HepG2 (cell line): ENCODE data around the gene CHCHD3. TPM values are rescaled to one million over a fixed set of nuclear protein-coding genes. Genes with fewer than 3 reads are reported as not detected.

ENCODE experiments used
- NBN ChIP-seq: fragments of 450-650 bp; conservative IDR thresholded peaks from 2 replicates; pipeline ENCODE4 v1.6.1; 2017
- NFKB2 ChIP-seq: sonication (generic); formaldehyde crosslinking; IDR thresholded peaks from 2 replicates; pipeline ENCODE4 v1.4.0; 2020; ENCODE audit warnings: missing genetic modification reagents, borderline replicate concordance
- NR2F6 ChIP-seq, 2 experiments: IDR thresholded peaks; 2 replicates each; pipeline ENCODE4 v1.6.1; 2016; ENCODE audit warnings: antibody characterized with exemption in 1 of 2, mild to moderate bottlenecking in 1 of 2
- RBAK ChIP-seq: sonication (generic); formaldehyde crosslinking; IDR thresholded peaks from 2 replicates; pipeline ENCODE4 v1.5.1; 2020; ENCODE audit warnings: mild to moderate bottlenecking, missing genetic modification reagents
- ZBTB21 ChIP-seq: sonication (generic); formaldehyde crosslinking; IDR thresholded peaks from 2 replicates; pipeline ENCODE4 v1.4.0; 2020; ENCODE audit warnings: missing genetic modification reagents
- ZMAT3 ChIP-seq: sonication (generic); formaldehyde crosslinking; conservative IDR thresholded peaks from 2 replicates; pipeline ENCODE4 v1.7.0; 2021; ENCODE audit warnings: missing genetic modification reagents
- ZNF841 ChIP-seq: sonication (generic); formaldehyde crosslinking; IDR thresholded peaks from 2 replicates; pipeline ENCODE4 v1.8.1; 2023; ENCODE audit warnings: missing genetic modification reagents, borderline replicate concordance
- polyA plus RNA-seq, 8 experiments: library from polyadenylated mRNA; depleted of rRNA in 3 of 8; stranded (reverse) in 7 of 8; unstranded in 1 of 8; fragments of >200 nt; fragmentation: Illumina TruSeq in 4 of 8; extraction: Trizol in 4 of 8; gene quantifications; 2 replicates each; pipeline versions ENCODE4 v1.2.1 to v1.2.3, GENCODE V29; 2011 to 2016; ENCODE audit warnings: low read depth in 4 of 8, missing spikeins in 1 of 8, mixed read lengths in 1 of 8; ENCODE audit not compliant: insufficient read depth in 1 of 8
- total RNA-seq, 5 experiments: library from RNA; depleted of rRNA; stranded (reverse); fragments of >200 nt; fragmentation: Illumina TruSeq; extraction: Trizol; gene quantifications; 2 replicates each; pipeline ENCODE4 v1.2.3, GENCODE V29; 2016; ENCODE audit warnings: low read depth in 1 of 5
- TF ChIP-seq, protein P1 (sequence below): sonication (generic); formaldehyde crosslinking; IDR thresholded peaks from 2 replicates; pipeline ENCODE4 v1.4.0; 2020; ENCODE audit warnings: missing genetic modification reagents, borderline replicate concordance
- TF ChIP-seq, protein P2 (sequence below): sonication (generic); formaldehyde crosslinking; IDR thresholded peaks from 2 replicates; pipeline ENCODE4 v1.9.0; 2021; ENCODE audit warnings: mild to moderate bottlenecking, missing genetic modification reagents

CHCHD3 gene
- total and polyA plus RNA-seq, 2 of the 13 experiments (the other 11 are each of a cell fraction or from before 2014, with no cell fraction given) = 32.7 to 86.8 TPM

DNA sequence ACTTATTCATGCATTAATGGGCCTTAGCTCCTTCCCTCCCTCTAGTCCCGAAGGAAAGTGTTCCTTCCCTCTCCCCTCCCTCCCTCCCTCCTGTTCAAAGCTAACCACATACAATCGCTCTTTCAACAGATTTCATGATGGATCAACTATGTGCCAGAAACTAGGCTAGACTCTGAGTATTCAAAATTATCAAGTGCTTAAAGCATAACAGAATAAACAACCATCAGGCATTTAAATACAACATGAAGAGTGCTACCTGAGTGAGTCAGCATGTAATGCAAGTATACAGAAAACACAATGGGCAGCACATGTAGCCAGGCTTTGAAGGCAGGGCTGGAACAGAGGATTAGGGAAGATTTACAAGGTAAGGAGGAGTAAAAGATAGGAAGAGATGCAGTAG, 11.3 kb downstream of the CHCHD3 start (continued):
- TF ChIP-seq, protein P1, sequence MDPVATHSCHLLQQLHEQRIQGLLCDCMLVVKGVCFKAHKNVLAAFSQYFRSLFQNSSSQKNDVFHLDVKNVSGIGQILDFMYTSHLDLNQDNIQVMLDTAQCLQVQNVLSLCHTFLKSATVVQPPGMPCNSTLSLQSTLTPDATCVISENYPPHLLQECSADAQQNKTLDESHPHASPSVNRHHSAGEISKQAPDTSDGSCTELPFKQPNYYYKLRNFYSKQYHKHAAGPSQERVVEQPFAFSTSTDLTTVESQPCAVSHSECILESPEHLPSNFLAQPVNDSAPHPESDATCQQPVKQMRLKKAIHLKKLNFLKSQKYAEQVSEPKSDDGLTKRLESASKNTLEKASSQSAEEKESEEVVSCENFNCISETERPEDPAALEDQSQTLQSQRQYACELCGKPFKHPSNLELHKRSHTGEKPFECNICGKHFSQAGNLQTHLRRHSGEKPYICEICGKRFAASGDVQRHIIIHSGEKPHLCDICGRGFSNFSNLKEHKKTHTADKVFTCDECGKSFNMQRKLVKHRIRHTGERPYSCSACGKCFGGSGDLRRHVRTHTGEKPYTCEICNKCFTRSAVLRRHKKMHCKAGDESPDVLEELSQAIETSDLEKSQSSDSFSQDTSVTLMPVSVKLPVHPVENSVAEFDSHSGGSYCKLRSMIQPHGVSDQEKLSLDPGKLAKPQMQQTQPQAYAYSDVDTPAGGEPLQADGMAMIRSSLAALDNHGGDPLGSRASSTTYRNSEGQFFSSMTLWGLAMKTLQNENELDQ (CRISPR knock-in tag) = no peak
- TF ChIP-seq NFKB2 (CRISPR knock-in tag) (no peak), RBAK (CRISPR knock-in tag) (no peak), ZMAT3 (CRISPR knock-in tag) (no peak), ZNF841 (CRISPR knock-in tag) (no peak), NBN (no peak), ZBTB21 (no peak), NR2F6 (IDR thresholded peaks at IDR 0.05) (no peak), NR2F6 (CRISPR knock-in tag; IDR thresholded peaks at IDR 0.05) (no peak)
- TF ChIP-seq, protein P2, sequence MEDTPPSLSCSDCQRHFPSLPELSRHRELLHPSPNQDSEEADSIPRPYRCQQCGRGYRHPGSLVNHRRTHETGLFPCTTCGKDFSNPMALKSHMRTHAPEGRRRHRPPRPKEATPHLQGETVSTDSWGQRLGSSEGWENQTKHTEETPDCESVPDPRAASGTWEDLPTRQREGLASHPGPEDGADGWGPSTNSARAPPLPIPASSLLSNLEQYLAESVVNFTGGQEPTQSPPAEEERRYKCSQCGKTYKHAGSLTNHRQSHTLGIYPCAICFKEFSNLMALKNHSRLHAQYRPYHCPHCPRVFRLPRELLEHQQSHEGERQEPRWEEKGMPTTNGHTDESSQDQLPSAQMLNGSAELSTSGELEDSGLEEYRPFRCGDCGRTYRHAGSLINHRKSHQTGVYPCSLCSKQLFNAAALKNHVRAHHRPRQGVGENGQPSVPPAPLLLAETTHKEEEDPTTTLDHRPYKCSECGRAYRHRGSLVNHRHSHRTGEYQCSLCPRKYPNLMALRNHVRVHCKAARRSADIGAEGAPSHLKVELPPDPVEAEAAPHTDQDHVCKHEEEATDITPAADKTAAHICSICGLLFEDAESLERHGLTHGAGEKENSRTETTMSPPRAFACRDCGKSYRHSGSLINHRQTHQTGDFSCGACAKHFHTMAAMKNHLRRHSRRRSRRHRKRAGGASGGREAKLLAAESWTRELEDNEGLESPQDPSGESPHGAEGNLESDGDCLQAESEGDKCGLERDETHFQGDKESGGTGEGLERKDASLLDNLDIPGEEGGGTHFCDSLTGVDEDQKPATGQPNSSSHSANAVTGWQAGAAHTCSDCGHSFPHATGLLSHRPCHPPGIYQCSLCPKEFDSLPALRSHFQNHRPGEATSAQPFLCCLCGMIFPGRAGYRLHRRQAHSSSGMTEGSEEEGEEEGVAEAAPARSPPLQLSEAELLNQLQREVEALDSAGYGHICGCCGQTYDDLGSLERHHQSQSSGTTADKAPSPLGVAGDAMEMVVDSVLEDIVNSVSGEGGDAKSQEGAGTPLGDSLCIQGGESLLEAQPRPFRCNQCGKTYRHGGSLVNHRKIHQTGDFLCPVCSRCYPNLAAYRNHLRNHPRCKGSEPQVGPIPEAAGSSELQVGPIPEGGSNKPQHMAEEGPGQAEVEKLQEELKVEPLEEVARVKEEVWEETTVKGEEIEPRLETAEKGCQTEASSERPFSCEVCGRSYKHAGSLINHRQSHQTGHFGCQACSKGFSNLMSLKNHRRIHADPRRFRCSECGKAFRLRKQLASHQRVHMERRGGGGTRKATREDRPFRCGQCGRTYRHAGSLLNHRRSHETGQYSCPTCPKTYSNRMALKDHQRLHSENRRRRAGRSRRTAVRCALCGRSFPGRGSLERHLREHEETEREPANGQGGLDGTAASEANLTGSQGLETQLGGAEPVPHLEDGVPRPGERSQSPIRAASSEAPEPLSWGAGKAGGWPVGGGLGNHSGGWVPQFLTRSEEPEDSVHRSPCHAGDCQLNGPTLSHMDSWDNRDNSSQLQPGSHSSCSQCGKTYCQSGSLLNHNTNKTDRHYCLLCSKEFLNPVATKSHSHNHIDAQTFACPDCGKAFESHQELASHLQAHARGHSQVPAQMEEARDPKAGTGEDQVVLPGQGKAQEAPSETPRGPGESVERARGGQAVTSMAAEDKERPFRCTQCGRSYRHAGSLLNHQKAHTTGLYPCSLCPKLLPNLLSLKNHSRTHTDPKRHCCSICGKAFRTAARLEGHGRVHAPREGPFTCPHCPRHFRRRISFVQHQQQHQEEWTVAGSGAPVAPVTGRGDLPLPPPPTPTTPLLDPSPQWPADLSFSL (CRISPR knock-in tag) = no peak
